ENCODE results near the gene RETREG1.

The RETREG1 gene

DNA sequence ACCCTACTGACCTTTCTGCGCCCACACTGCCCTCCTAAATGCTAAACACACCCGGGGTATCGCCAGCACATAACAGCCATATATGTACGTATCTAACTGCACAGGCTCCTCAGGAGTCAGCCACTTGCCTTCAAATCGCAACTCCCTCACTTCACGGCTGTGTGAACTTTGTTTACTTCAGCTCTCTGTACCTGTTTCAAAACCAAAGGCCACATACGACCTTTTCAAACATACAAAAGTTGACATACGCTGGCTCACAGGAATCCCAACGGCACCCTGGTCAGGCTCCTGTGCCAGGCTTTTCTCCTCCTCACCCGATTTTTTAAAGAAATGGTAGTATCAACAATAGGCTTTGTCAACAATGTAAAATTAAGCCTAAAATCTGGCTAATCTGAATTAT is 112.2 kb downstream of the RETREG1 start:
- Histone ChIP-seq H3K9me3 (ENCODE audit: control insufficient read depth, insufficient read depth, low read length) (no peaks in the 10 kb centered on the region), H3K27ac (ENCODE audit: low read depth, low read length) (no peak overlapping the region), H3K27me3 (ENCODE audit: control insufficient read depth, insufficient read depth, low read length) (no peaks in the 10 kb centered on the region), H3K4me3 (ENCODE audit: low read depth, low read length) (no peak overlapping the region), H3K36me3 (ENCODE audit: control insufficient read depth, insufficient read depth, low read length) (no peaks in the 10 kb centered on the region), H3K9ac (ENCODE audit: low read depth, low read length) (no peak overlapping the region), H3K4me1 (ENCODE audit: control insufficient read depth, insufficient read depth, low read length) (peaks cover 12% of the 10 kb centered on the region)

GRCh38 chr5:16502866-16503265 is 113.9 kb downstream of the RETREG1 start:
- Histone ChIP-seq H3K27me3 (ENCODE audit: control insufficient read depth, insufficient read depth, low read length) (no peaks in the 10 kb centered on the region), H3K9me3 (ENCODE audit: control insufficient read depth, insufficient read depth, low read length) (no peaks in the 10 kb centered on the region), H3K4me3 (ENCODE audit: low read depth, low read length) (no peak overlapping the region), H3K36me3 (ENCODE audit: control insufficient read depth, insufficient read depth, low read length) (no peaks in the 10 kb centered on the region), H3K4me1 (ENCODE audit: control insufficient read depth, insufficient read depth, low read length) (no peaks in the 10 kb centered on the region; the same call in 1 of the 2 replicates), H3K27ac (ENCODE audit: low read depth, low read length) (no peak overlapping the region), H3K9ac (ENCODE audit: low read depth, low read length) (no peak overlapping the region)

- peaks cover 16% of the 10 kb centered on the region for H3K9me3 ChIP-seq (ENCODE audit: control insufficient read depth, insufficient read depth, low read length)
- H3K9ac ChIP-seq (ENCODE audit: low read depth, low read length) = no peak overlapping the region
- no peaks in the 10 kb centered on the region for H3K27me3 ChIP-seq (ENCODE audit: control insufficient read depth, insufficient read depth, low read length)
- H3K4me1 ChIP-seq (ENCODE audit: control insufficient read depth, insufficient read depth, low read length) = no peaks in the 10 kb centered on the region
- H3K27ac ChIP-seq (ENCODE audit: low read depth, low read length) = no peak overlapping the region
- no peaks in the 10 kb centered on the region for H3K36me3 ChIP-seq (ENCODE audit: control insufficient read depth, insufficient read depth, low read length)
- H3K4me3 ChIP-seq (ENCODE audit: low read depth, low read length) = no peak overlapping the region
Measured at GRCh38 chr5:16500024-16500423, 116.8 kb downstream of the RETREG1 start.

DNA sequence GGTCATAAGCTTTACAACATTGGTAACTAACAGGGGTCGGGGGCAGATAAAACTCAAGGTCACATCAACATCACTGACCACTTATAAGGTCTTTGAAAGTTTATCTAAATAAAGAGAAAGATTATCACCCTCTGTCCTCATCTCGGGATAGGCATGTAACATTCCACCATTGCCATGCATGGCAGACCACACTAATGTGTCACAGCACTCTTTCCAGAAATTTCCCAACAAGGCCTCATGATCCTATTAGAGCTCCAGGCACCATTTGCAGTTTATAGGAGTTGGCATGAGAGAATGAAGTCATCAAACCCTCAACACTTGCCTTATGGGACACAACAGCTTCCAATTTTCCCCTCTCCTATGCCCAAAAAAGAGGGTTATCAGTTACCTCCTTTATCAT is 119.3 kb downstream of the RETREG1 start:
- H3K9ac ChIP-seq (ENCODE audit: low read depth, low read length) = no peak overlapping the region
- no peak overlapping the region for H3K27ac ChIP-seq (ENCODE audit: low read depth, low read length)

DNA sequence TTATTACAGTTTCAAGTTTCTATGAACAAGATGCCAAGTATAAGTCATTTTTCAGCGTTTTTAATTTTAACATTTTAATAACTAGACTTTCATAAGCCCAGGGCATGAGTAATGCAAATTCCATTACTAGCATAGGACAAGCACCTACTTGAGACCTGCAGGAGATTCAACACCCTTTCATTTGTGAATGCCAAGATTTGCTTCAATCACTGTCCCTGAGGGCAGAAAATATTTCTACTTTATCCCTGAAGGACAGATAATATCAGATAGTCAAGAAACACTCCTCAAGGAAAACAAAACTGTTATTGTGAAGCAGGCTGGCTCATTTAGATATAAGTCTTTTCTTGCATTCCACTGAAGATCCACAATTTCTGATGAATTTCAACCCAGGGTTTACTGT is 123.5 kb downstream of the RETREG1 start:
- no peak overlapping the region for H3K27ac ChIP-seq (ENCODE audit: low read depth, low read length)
- H3K9me3 ChIP-seq (ENCODE audit: control insufficient read depth, insufficient read depth, low read length) = peaks cover 24% of the 10 kb centered on the region
- no peaks in the 10 kb centered on the region for H3K27me3 ChIP-seq (ENCODE audit: control insufficient read depth, insufficient read depth, low read length)
- no peak overlapping the region for H3K9ac ChIP-seq (ENCODE audit: low read depth, low read length)
- H3K4me1 ChIP-seq (ENCODE audit: control insufficient read depth, insufficient read depth, low read length) = no peaks in the 10 kb centered on the region
- no peak overlapping the region for H3K4me3 ChIP-seq (ENCODE audit: low read depth, low read length)
- H3K36me3 ChIP-seq (ENCODE audit: control insufficient read depth, insufficient read depth, low read length) = no peaks in the 10 kb centered on the region

More for the DNA sequence above, 119.3 kb downstream of the RETREG1 start:
- no peaks in the 10 kb centered on the region for H3K4me1 ChIP-seq (ENCODE audit: control insufficient read depth, insufficient read depth, low read length)
- H3K27me3 ChIP-seq (ENCODE audit: control insufficient read depth, insufficient read depth, low read length) = no peaks in the 10 kb centered on the region
- H3K9me3 ChIP-seq (ENCODE audit: control insufficient read depth, insufficient read depth, low read length) = peaks cover 24% of the 10 kb centered on the region
- no peaks in the 10 kb centered on the region for H3K36me3 ChIP-seq (ENCODE audit: control insufficient read depth, insufficient read depth, low read length)
- H3K4me3 ChIP-seq (ENCODE audit: low read depth, low read length) = no peak overlapping the region

- Histone ChIP-seq H3K9ac (ENCODE audit: low read depth, low read length) (no peak overlapping the region), H3K4me1 (ENCODE audit: control insufficient read depth, insufficient read depth, low read length) (no peaks in the 10 kb centered on the region), H3K9me3 (ENCODE audit: control insufficient read depth, insufficient read depth, low read length) (peaks cover 24% of the 10 kb centered on the region), H3K36me3 (ENCODE audit: control insufficient read depth, insufficient read depth, low read length) (no peaks in the 10 kb centered on the region), H3K27me3 (ENCODE audit: control insufficient read depth, insufficient read depth, low read length) (no peaks in the 10 kb centered on the region), H3K27ac (ENCODE audit: low read depth, low read length) (no peak overlapping the region), H3K4me3 (ENCODE audit: low read depth, low read length) (no peak overlapping the region)
Measured at GRCh38 chr5:16492398-16493140, 124.2 kb downstream of the RETREG1 start.

GRCh38 chr5:16490911-16491310 is 125.9 kb downstream of the RETREG1 start:
- H3K4me1 ChIP-seq (ENCODE audit: control insufficient read depth, insufficient read depth, low read length) = no peaks in the 10 kb centered on the region
- no peak overlapping the region for H3K27ac ChIP-seq (ENCODE audit: low read depth, low read length)
- no peak overlapping the region for H3K4me3 ChIP-seq (ENCODE audit: low read depth, low read length)
- H3K9ac ChIP-seq (ENCODE audit: low read depth, low read length) = no peak overlapping the region
- H3K9me3 ChIP-seq (ENCODE audit: control insufficient read depth, insufficient read depth, low read length) = peaks cover 15% of the 10 kb centered on the region
- H3K36me3 ChIP-seq (ENCODE audit: control insufficient read depth, insufficient read depth, low read length) = no peaks in the 10 kb centered on the region
- H3K27me3 ChIP-seq (ENCODE audit: control insufficient read depth, insufficient read depth, low read length) = no peaks in the 10 kb centered on the region

DNA sequence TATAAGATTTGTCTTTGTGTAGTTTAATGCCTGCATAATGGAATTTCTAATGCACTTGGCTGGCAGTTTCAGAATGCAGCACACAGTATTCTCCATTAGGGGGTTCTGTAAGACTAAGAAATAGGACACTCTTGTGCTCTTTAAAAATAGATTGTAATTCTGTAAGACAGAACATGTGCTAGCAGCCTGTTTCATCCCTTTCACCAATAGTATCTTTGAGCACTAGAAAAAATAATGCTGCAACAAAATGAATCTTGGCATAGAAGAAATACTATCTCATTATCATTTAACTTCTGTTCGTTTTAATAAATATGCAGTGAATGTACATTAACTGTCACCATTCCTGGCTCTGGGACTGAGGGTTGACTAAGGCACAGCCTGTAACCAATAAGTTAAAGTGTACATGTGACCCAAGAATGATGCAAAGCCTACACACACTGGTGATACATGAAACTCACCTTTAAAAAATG is 127.4 kb downstream of the RETREG1 start:
- Histone ChIP-seq H3K9ac (ENCODE audit: low read depth, low read length) (no peak overlapping the region), H3K4me1 (ENCODE audit: control insufficient read depth, insufficient read depth, low read length) (no peaks in the 10 kb centered on the region), H3K27me3 (ENCODE audit: control insufficient read depth, insufficient read depth, low read length) (no peaks in the 10 kb centered on the region), H3K36me3 (ENCODE audit: control insufficient read depth, insufficient read depth, low read length) (no peaks in the 10 kb centered on the region), H3K4me3 (ENCODE audit: low read depth, low read length) (no peak overlapping the region), H3K27ac (ENCODE audit: low read depth, low read length) (no peak overlapping the region), H3K9me3 (ENCODE audit: control insufficient read depth, insufficient read depth, low read length) (0 out of 2 replicates have a peak, but pooled peaks cover 1% of the 10 kb centered on the region)

DNA sequence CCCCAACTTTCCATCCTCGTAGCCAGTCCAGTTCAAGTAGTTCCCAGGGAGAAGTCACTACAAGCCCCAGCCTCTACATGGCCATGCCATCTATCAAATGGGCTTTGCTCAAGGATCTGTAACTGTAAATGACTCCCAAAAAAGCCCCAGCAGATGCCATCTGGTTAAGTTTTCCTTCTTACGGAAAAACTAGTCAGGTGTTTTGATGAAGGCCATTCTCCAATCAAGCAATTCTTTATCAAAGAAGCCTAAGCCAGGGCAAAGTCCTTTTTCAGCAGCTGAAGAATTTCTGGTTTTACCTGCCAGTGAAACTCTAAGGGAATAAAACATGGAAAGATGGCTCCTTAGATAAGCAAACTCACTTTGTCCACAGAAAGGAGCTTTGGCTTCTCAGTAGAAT is 129.3 kb downstream of the RETREG1 start:
- Histone ChIP-seq H3K4me1 (ENCODE audit: control insufficient read depth, insufficient read depth, low read length) (no peaks in the 10 kb centered on the region), H3K27ac (ENCODE audit: low read depth, low read length) (no peak overlapping the region), H3K4me3 (ENCODE audit: low read depth, low read length) (no peak overlapping the region), H3K9me3 (ENCODE audit: control insufficient read depth, insufficient read depth, low read length) (no peaks in the 10 kb centered on the region), H3K9ac (ENCODE audit: low read depth, low read length) (no peak overlapping the region), H3K27me3 (ENCODE audit: control insufficient read depth, insufficient read depth, low read length) (no peaks in the 10 kb centered on the region; the same call in 1 of the 2 replicates), H3K36me3 (ENCODE audit: control insufficient read depth, insufficient read depth, low read length) (no peaks in the 10 kb centered on the region)

DNA sequence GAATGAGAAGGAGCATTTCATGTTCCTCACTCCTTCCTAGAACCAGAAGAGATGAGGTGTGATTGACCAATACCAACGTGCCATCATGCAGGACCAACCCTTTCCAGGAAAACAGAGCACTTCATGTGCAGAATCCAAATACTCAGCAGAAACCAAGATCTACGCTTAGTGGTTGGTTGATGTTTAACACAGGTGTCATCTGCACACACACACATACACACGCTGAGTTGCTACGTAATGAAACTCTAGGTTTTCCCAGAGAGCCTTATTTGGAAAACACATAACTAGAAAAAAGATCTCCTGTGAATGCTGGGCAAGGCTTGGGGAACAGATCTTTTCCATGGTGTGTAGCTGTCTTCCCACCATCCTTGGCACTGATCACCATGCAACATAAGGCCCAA is 130.1 kb downstream of the RETREG1 start:
- H3K27ac ChIP-seq (ENCODE audit: low read depth, low read length) = no peak overlapping the region
- no peaks in the 10 kb centered on the region for H3K4me1 ChIP-seq (ENCODE audit: control insufficient read depth, insufficient read depth, low read length)
- no peaks in the 10 kb centered on the region for H3K36me3 ChIP-seq (ENCODE audit: control insufficient read depth, insufficient read depth, low read length)
- H3K27me3 ChIP-seq (ENCODE audit: control insufficient read depth, insufficient read depth, low read length) = no peaks in the 10 kb centered on the region; the same call in 1 of the 2 replicates
- H3K4me3 ChIP-seq (ENCODE audit: low read depth, low read length) = no peak overlapping the region
- H3K9me3 ChIP-seq (ENCODE audit: control insufficient read depth, insufficient read depth, low read length) = no peaks in the 10 kb centered on the region
- no peak overlapping the region for H3K9ac ChIP-seq (ENCODE audit: low read depth, low read length)

GRCh38 chr5:16485656-16486055 is 131.1 kb downstream of the RETREG1 start:
- Histone ChIP-seq H3K27me3 (ENCODE audit: control insufficient read depth, insufficient read depth, low read length) (no peaks in the 10 kb centered on the region; the same call in 1 of the 2 replicates), H3K36me3 (ENCODE audit: control insufficient read depth, insufficient read depth, low read length) (no peaks in the 10 kb centered on the region), H3K27ac (ENCODE audit: low read depth, low read length) (no peak overlapping the region), H3K4me3 (ENCODE audit: low read depth, low read length) (no peak overlapping the region), H3K4me1 (ENCODE audit: control insufficient read depth, insufficient read depth, low read length) (no peaks in the 10 kb centered on the region), H3K9me3 (ENCODE audit: control insufficient read depth, insufficient read depth, low read length) (no peaks in the 10 kb centered on the region), H3K9ac (ENCODE audit: low read depth, low read length) (no peak overlapping the region)
